Duodenal mucosa (tissue), 2 donors: ENCODE measurements around the gene TMEM117.
"Not testable (repeated sequence)": the region's sequence is repeated elsewhere in the genome, so short reads cannot be mapped to it uniquely, and the experiment has no call there.

Experiments
- H3K27ac ChIP-seq: one replicate; pipeline ENCODE4 v1.7.0; 2013; ENCODE audit warnings: low read depth, low read length
- H3K27me3 ChIP-seq, 2 donors: one replicate each; pipeline ENCODE4 v1.7.0; 2013; ENCODE audit warnings: low read length in 2 of 2, control low read depth in 1 of 2; ENCODE audit not compliant: insufficient read depth in 2 of 2, control insufficient read depth in 1 of 2
- H3K36me3 ChIP-seq, 2 donors: one replicate each; pipeline ENCODE4 v1.7.0; 2013; ENCODE audit warnings: low read length in 2 of 2, control low read depth in 1 of 2; ENCODE audit not compliant: insufficient read depth in 2 of 2, control insufficient read depth in 1 of 2
- H3K4me1 ChIP-seq, 2 donors: one replicate each; pipeline ENCODE4 v1.7.0; 2013; ENCODE audit warnings: low read length in 2 of 2, control low read depth in 1 of 2; ENCODE audit not compliant: insufficient read depth in 2 of 2, control insufficient read depth in 1 of 2
- H3K4me3 ChIP-seq, 2 donors: one replicate each; pipeline ENCODE4 v1.7.0; 2013; ENCODE audit warnings: low read length in 2 of 2, low read depth in 1 of 2
- H3K9ac ChIP-seq, 2 donors: one replicate each; pipeline ENCODE4 v1.7.0; 2013; ENCODE audit warnings: low read length in 2 of 2, low read depth in 1 of 2
- H3K9me3 ChIP-seq, 2 donors: one replicate each; pipeline ENCODE4 v1.7.0; 2013; ENCODE audit warnings: low read length in 2 of 2, control low read depth in 1 of 2; ENCODE audit not compliant: control insufficient read depth in 1 of 2

The TMEM117 gene

DNA sequence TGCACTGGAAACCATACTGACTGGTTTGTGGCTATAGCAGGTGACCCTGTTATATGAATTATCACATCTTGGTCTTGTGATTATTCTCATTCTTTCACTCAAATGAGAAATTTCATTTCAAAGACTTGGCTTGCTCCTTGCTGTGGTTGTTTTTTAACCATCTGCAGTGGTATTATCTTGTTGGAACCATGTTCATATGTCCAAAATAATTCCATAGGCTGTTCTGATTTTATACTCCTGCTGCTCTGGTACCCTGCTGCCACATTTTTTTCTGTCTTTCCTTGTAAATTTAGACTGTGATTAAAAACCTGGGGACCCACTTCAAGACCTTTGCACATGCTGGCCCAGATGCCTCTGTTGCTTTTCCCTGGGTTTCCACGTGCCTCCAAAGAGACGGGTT lies 190.2 kb downstream of the TMEM117 start:
- Histone ChIP-seq H3K9ac (no peak overlapping the region), H3K27ac (no peak overlapping the region), H3K4me1 (no peaks in the 10 kb centered on the region), H3K36me3 (no peaks in the 10 kb centered on the region), H3K4me3 (no peak overlapping the region), H3K27me3 (no peaks in the 10 kb centered on the region), H3K9me3 (no peaks in the 10 kb centered on the region)

DNA sequence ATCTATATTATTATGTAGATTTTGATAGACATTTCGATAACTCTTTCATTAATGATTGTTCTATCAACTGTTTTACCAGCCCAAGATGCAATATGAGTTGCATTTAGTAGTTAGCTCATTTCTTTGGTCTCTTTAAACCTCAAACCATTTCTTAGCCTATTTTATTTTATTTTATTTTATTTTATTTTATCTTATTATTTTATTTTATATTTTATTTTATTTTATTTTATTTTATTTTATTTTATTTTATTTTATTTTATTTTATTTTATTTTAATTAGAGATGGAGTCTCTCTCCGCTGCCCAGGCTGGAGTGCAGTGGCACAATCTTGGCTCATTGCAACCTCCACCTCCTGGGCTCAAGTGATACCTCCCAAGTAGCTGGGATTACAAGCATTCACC lies 191.0 kb downstream of the TMEM117 start:
- H3K27ac ChIP-seq, H3K36me3 ChIP-seq, H3K4me3 ChIP-seq, H3K9me3 ChIP-seq, H3K9ac ChIP-seq, H3K27me3 ChIP-seq, H3K4me1 ChIP-seq: not testable (repeated sequence)

GRCh38 chr12:44029194-44029593 lies 193.3 kb downstream of the TMEM117 start:
- H3K27ac ChIP-seq: no peak overlapping the region
- peaks cover 0 to 3% of the 10 kb centered on the region in 2 donors for H3K9me3 ChIP-seq
- H3K4me3 ChIP-seq: no peak overlapping the region
- H3K9ac ChIP-seq: no peak overlapping the region
- H3K36me3 ChIP-seq: no peaks in the 10 kb centered on the region
- H3K27me3 ChIP-seq: no peaks in the 10 kb centered on the region
- H3K4me1 ChIP-seq: no peaks in the 10 kb centered on the region

DNA sequence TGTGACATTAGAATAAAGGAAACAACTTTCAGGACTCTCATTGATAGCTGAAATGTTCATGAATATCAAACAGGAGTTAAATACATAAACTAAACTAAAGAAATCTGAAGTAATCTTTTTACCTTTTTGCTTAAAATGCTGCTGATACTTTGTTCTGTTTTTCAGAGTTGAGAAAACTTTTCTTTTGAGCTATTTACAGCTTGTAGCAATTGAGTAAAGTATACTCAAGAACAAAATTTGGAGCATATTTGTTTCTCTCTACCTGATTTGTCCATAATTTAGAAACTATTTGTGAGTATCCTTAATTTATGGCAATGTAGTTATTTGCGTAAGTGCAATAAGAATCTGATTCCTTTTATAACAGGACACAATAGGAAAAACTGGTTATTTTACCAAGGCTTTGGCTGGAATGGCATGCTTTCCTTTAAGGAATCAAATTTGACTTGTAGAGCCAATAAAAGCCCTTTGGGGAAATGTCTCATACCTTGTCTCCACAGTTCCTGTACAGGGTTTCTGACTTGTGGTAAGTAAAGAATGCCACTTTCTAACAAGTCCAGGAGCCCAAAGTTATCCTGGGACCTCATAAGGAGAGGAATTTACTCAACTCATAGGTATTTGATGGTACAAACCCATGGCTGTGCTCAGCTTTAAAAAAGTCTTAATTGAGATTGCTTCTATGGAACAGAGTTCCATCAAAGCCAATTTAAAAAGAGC lies 195.7 kb downstream of the TMEM117 start:
- H3K4me1 ChIP-seq: no peaks in the 10 kb centered on the region

DNA sequence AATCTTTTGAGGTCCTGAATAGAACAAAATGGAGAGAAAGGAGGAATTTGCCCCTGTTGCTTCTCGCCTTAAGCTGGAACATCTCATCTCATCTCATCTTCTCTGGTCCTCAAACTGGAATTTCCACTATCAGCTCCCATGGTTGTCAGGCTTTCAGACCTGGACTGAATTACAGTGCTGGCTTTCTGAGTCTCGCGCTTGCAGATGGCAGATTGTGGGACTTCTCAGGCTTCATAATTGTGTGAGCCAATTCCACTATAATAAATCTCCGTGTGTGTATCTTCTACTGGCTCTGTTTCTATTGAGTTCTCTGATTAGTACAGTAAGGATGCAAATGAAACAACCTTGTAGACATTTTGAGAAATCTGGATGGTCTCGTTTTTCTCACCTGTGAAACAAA lies 199.0 kb downstream of the TMEM117 start:
- Histone ChIP-seq H3K9ac (no peak overlapping the region), H3K9me3 (peaks cover 0 to 3% of the 10 kb centered on the region in 2 donors), H3K27me3 (no peaks in the 10 kb centered on the region), H3K4me3 (no peak overlapping the region), H3K36me3 (no peaks in the 10 kb centered on the region), H3K4me1 (no peaks in the 10 kb centered on the region), H3K27ac (no peak overlapping the region)

More for the DNA sequence above, 195.7 kb downstream of the TMEM117 start:
- H3K9me3 ChIP-seq: peaks cover 0 to 3% of the 10 kb centered on the region in 2 donors
- H3K27me3 ChIP-seq: no peaks in the 10 kb centered on the region
- H3K9ac ChIP-seq: no peak overlapping the region
- no peak overlapping the region for H3K27ac ChIP-seq
- H3K4me3 ChIP-seq: no peak overlapping the region
- H3K36me3 ChIP-seq: no peaks in the 10 kb centered on the region

DNA sequence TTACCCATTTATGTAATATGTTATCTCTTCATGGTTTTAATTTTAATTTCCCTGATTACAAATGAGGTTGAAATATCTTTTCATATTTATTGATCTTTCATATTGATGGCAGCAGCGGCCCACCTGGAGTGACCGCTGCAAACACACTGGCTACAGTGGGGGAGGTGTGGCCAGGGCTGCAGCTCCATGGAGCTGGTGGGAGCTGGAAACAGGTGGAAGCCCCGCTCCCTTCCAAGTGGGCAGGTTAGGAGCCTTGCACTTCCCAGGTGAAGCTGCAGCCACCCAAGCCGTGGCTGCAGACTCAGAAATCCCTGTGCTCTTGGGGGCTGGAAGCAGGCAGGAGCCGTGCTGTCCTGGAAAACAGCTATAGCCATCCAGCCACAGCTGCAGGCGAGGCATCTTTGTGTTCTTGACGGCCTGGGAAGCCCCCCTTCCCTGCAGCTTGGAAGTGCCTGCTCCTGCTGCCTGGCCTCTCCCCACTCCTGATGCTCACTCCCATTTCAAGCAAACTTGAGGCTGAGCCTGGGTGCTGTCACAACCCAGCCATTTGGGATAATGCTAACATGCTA lies 201.1 kb downstream of the TMEM117 start:
- H3K4me1 ChIP-seq: no peaks in the 10 kb centered on the region
- H3K9me3 ChIP-seq: no peaks in the 10 kb centered on the region
- no peak overlapping the region for H3K9ac ChIP-seq
- H3K4me3 ChIP-seq: no peak overlapping the region
- no peak overlapping the region for H3K27ac ChIP-seq
- H3K36me3 ChIP-seq: no peaks in the 10 kb centered on the region
- no peaks in the 10 kb centered on the region for H3K27me3 ChIP-seq

DNA sequence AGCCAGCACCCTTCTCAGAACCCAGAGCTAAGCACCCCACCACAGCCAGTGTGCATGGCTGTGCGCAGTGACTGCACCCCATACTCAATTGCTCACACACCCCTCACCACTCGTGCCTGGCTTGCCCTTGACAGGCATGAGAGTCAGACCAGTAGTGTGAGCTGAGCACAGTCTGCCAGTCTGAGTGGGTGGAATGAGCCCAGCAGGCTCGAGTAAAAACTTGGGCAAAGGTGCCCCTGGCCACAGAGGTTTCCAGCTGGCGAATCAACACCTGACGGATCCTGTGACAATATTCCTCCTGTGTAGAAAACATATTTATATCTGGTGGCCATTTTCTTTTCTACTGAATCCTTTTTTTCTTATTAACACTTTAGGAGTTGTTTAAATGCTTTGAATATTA lies 202.5 kb downstream of the TMEM117 start:
- Histone ChIP-seq H3K36me3 (no peaks in the 10 kb centered on the region), H3K4me3 (no peak overlapping the region)

GRCh38 chr12:44044491-44044890 lies 208.6 kb downstream of the TMEM117 start:
- H3K9me3 ChIP-seq, H3K4me3 ChIP-seq, H3K4me1 ChIP-seq, H3K27me3 ChIP-seq, H3K9ac ChIP-seq, H3K36me3 ChIP-seq, H3K27ac ChIP-seq: not testable (repeated sequence)

More for the DNA sequence above, 202.5 kb downstream of the TMEM117 start:
- no peaks in the 10 kb centered on the region for H3K4me1 ChIP-seq
- no peak overlapping the region for H3K27ac ChIP-seq
- no peaks in the 10 kb centered on the region for H3K27me3 ChIP-seq
- H3K9ac ChIP-seq: no peak overlapping the region
- peaks cover 0 to 1% of the 10 kb centered on the region in 2 donors for H3K9me3 ChIP-seq

DNA sequence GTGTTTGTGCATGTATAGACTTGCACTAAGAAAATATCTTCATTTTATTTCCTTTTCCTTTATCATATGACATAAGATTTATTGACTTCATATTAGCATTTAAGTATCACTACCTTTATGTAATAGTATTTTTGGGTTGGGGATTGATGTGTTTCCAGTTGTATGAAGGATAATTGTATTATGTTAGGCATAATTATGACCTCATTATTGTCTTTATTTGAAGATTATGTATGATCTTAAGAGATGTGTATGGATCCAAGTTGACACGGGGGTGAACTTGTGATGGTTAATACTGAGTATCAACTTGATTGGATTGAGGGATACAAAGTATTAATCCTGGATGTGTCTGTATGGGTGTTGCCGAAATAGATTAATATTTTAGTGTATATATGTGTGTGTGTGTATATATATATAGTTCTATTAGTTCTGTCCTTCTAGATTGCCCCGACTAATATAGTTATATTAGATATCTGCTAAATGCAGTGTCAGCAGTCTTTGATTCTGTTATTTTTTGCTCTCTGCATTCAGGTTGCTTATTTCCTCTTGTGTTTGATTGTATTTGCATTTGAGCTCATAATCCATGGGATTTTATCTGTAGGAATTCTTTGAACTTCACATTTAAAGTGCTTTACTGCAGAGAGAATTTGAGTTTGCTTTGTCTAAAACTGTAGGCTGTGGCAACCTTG lies 211.0 kb downstream of the TMEM117 start:
- H3K9me3 ChIP-seq: peaks cover 0 to 2% of the 10 kb centered on the region in 2 donors
- peaks cover 0 to 3% of the 10 kb centered on the region in 2 donors for H3K4me1 ChIP-seq
- no peak overlapping the region for H3K9ac ChIP-seq
- no peaks in the 10 kb centered on the region for H3K36me3 ChIP-seq
- no peaks in the 10 kb centered on the region for H3K27me3 ChIP-seq
- H3K4me3 ChIP-seq: no peak overlapping the region
- no peak overlapping the region for H3K27ac ChIP-seq

DNA sequence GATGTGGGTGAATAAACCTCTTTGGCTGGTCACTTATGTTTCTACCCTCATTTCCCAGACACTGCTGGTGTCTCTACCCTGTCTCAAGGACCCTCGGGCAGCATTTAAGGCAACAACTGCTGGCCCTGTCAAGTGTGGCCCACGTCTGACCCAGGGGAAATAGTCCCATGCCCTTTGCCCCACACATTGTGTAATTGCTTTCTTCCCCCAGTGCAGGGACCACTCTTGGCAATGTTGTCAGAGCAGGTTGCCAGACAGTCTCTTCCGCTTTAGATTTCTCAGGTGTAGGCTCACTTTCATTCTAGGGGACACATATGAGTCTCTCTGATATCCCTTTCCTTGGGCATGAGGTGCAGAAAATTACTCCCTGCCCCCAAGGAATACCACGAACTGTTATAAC lies 216.7 kb downstream of the TMEM117 start:
- Histone ChIP-seq H3K4me3 (no peak overlapping the region), H3K4me1 (peaks cover 13 to 15% of the 10 kb centered on the region in 2 donors), H3K9me3 (no peaks in the 10 kb centered on the region), H3K36me3 (no peaks in the 10 kb centered on the region), H3K27ac (no peak overlapping the region), H3K9ac (no peak overlapping the region), H3K27me3 (no peaks in the 10 kb centered on the region)
